Muscle of leg (tissue), 11 donors: ENCODE results near the gene MMP24. TPM values are rescaled to one million over a fixed set of nuclear protein-coding genes. Genes with fewer than 3 reads are reported as not detected.
A peak's percentile ranks its signal among the peaks of the same experiment; 100 is the strongest.

ENCODE experiments used
- DNase-seq: peaks from one replicate; pipeline ENCODE4 v3.0.0; 2013
- H3K27ac ChIP-seq: one replicate; pipeline ENCODE4 v1.5.1; 2013; ENCODE audit warnings: mild to moderate bottlenecking, low read length, control low read depth
- H3K27me3 ChIP-seq: one replicate; pipeline ENCODE4 v1.6.1; 2013; ENCODE audit warnings: low read length; ENCODE audit not compliant: control insufficient read depth, insufficient read depth
- H3K36me3 ChIP-seq: one replicate; pipeline ENCODE4 v1.6.1; 2013; ENCODE audit warnings: low read length; ENCODE audit not compliant: control insufficient read depth, insufficient read depth
- H3K4me1 ChIP-seq: one replicate; pipeline ENCODE4 v1.6.1; 2013; ENCODE audit warnings: low read length; ENCODE audit not compliant: control insufficient read depth, insufficient read depth
- H3K4me3 ChIP-seq: one replicate; pipeline ENCODE4 v1.5.1; 2013; ENCODE audit warnings: low read length, control low read depth
- H3K9me3 ChIP-seq: replicated peaks from 2 replicates; pipeline ENCODE4 v1.6.1; 2013; ENCODE audit warnings: low read depth, low read length; ENCODE audit not compliant: control insufficient read depth
- WGBS: methylation state at CpG from one replicate; pipeline ENCODE4 v1.1.5; 2013; ENCODE audit warnings: missing lambda C conversion rate; ENCODE audit not compliant: insufficient coverage; 5-methylcytosine and 5-hydroxymethylcytosine counted together
- polyA plus RNA-seq, 8 donors: library from polyadenylated mRNA; unstranded; fragments of 120-200 nt; gene quantifications; one replicate each; pipeline versions ENCODE4 v1.2.1 to v1.2.3, GENCODE V29; 2013; ENCODE audit warnings: inconsistent platforms in 1 of 8, low replicate concordance in 1 of 8; ENCODE audit not compliant: insufficient read length in 8 of 8, insufficient read depth in 1 of 8
- total RNA-seq: library from RNA; stranded (reverse); fragments of 120-200 nt; gene quantifications from one replicate; pipeline ENCODE4 v1.2.4, GENCODE V29; 2013

The MMP24 gene
- total and polyA plus RNA-seq, 9 donors, result 0.27 to 0.61 (median 0.36) TPM

DNA sequence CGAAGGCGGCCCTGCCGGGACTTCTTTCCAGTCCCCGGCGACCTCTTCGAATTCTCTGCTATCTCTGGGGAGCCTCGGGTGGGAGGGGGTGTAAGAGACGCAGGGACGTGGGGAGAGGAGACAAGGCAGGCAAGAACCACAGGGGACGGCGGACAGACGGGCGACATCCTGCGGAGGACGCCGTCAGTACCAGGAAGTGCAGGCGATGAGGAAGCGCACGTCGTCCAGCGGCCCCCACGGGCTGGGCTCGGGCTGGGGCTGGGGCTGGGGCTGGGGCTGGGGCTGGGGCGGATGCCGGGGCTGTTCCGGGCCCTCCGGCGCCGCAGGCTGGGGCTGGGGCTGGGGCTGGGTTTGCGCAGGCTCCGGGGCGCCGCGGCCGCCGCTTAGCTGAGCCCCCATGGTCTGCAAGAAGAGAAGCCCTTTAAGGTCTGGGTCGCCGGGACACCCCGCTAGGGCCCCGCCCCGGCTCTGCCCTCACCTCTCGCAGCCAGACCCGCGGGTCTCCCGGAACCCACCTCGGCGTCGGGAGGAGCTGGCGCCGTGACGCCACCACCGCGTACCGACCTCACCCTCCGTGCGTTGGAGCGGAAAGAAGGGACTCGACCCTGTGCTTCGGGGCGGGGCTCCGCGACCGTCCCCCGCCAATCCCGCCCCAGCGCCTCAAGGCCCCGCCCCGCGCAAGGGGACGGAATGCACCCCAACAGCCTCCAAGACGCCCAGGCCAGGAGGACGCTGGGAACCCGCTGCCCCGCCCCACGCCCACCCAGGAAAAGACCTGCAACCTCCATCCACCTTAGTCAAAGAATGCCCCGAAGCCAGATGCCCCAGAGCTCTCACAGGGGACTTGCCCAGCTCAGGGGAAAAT is 51.3 kb downstream of the MMP24 start, which contains the start of gene MMP24OS:
Gene MMP24OS, minus strand, starts transcription at position 592 of the 865 bp plus-strand sequence. Its CDS starts 193 bp downstream, at position 399.
- Histone ChIP-seq H3K4me1 (peaks cover 15% of the 10 kb centered on the region), H3K9me3 (no peaks in the 10 kb centered on the region), H3K27ac (peak within 1 kb of the TSS; percentile 79), H3K4me3 (peak within 1 kb of the TSS; percentile 53), H3K36me3 (peaks cover 55% of the 10 kb centered on the region), H3K27me3 (no peaks in the 10 kb centered on the region)
- under 1% methylated on average over 63 of the region's 76 CpGs for WGBS
- peak; percentile 93 for DNase-seq

DNA sequence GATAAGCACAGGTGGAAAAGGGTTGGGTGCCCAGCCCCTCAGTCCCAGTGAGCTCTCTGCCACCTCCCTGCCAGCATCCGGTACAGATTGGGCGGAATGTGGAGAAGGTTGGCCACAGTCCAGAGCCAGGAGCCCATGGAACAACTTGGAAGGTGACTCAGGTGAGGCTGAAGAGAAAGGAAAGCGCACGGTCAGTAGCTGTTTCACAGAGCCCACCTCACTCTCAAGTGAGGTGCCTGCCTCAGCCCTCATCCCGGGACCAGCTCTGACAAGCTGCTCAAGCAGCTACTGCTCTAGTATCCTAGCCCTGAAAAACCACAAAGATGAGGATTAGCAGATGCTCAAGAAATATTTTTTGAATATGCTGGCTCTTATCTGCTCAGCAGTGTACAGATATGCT is 52.5 kb downstream of the MMP24 start:
- H3K4me3 ChIP-seq, result no peak overlapping the region
- WGBS, result 100% methylated on average over 1 of the region's 5 CpGs
- H3K36me3 ChIP-seq, result peaks cover 57% of the 10 kb centered on the region
- H3K27ac ChIP-seq, result peak overlapping the region; percentile 79
- H3K9me3 ChIP-seq, result no peaks in the 10 kb centered on the region
- no peaks in the 10 kb centered on the region for H3K27me3 ChIP-seq
- peaks cover 23% of the 10 kb centered on the region for H3K4me1 ChIP-seq
- DNase-seq, result no peak

GRCh38 chr20:35279533-35280174 is 53.2 kb downstream of the MMP24 start:
- Histone ChIP-seq H3K4me1 (peaks cover 23% of the 10 kb centered on the region), H3K27ac (no peak overlapping the region), H3K27me3 (no peaks in the 10 kb centered on the region), H3K9me3 (no peaks in the 10 kb centered on the region), H3K36me3 (peaks cover 54% of the 10 kb centered on the region), H3K4me3 (no peak overlapping the region)
- WGBS, result 88% methylated on average over 3 of the region's 7 CpGs
- no peak for DNase-seq

GRCh38 chr20:35280523-35280922 is 54.0 kb downstream of the MMP24 start:
- H3K4me3 ChIP-seq, result no peak overlapping the region
- no peaks in the 10 kb centered on the region for H3K27me3 ChIP-seq
- peaks cover 50% of the 10 kb centered on the region for H3K36me3 ChIP-seq
- no peaks in the 10 kb centered on the region for H3K9me3 ChIP-seq
- DNase-seq, result no peak
- 94% methylated on average over 6 of the region's 6 CpGs for WGBS
- peaks cover 30% of the 10 kb centered on the region for H3K4me1 ChIP-seq
- H3K27ac ChIP-seq, result no peak overlapping the region

GRCh38 chr20:35281506-35282101 is 55.1 kb downstream of the MMP24 start:
- Histone ChIP-seq H3K9me3 (no peaks in the 10 kb centered on the region), H3K36me3 (peaks cover 39% of the 10 kb centered on the region), H3K27me3 (no peaks in the 10 kb centered on the region), H3K27ac (no peak overlapping the region), H3K4me3 (no peak overlapping the region), H3K4me1 (peaks cover 29% of the 10 kb centered on the region)
- no peak for DNase-seq
- WGBS, result 100% methylated on average over 1 of the region's 10 CpGs

- no peaks in the 10 kb centered on the region for H3K27me3 ChIP-seq
- DNase-seq, result no peak
- no peaks in the 10 kb centered on the region for H3K9me3 ChIP-seq
- peak overlapping the region; percentile 94 for H3K27ac ChIP-seq
- WGBS, result 1% methylated on average over 9 of the region's 24 CpGs
- H3K4me3 ChIP-seq, result peak overlapping the region; percentile 85
- peaks cover 33% of the 10 kb centered on the region for H3K36me3 ChIP-seq
- peaks cover 16% of the 10 kb centered on the region for H3K4me1 ChIP-seq
These were observed 57.2 kb downstream of the MMP24 start for GRCh38 chr20:35283441-35284266.

DNA sequence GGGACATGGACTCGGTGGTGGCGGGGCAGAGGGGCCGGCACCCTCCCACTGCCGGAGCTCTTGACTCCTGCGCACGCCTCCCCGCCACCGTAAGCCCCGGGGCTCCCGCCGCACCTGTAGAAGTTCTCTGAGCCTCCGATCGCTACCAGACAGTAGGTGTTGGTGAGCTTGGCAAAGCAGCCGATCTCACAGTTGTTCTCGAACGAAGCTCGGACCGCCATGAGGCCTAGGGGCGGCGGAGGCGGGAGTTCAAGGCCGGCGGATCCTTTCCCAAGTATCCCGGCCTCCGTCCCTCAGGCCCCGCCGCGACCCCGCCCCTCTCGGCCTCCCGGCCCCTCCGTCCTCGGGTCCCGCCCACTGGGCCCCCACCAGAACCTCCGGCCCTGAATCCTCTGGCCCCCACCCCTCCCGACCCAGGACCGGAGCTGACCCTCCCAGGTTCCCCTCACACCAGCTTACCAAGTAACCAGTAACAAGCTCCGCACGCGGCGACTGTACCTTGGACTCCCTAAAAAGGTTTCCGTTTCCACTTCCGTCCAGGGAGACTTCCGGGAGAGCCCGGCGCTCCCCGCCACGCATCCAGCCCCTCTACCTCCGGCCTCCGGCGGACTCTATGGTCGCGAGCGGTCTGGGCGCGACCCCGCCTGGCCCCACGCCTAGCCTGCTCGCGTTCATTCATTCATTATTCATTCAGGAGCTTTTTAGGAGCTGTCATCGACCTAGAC is 57.9 kb downstream of the MMP24 start, which contains the start of gene EIF6:
Gene EIF6, minus strand, starts transcription at position 506 of the 725 bp plus-strand sequence. Its CDS starts 285 bp downstream, at position 221.
- peak within 1 kb of the TSS; percentile 94 for H3K27ac ChIP-seq

GRCh38 chr20:35284992-35285805 is 58.7 kb downstream of the MMP24 start:
- peak overlapping the region; percentile 85 for H3K4me3 ChIP-seq
- 34% methylated on average over 16 of the region's 19 CpGs for WGBS
- peaks cover 16% of the 10 kb centered on the region for H3K4me1 ChIP-seq
- H3K36me3 ChIP-seq, result peaks cover 17% of the 10 kb centered on the region
- H3K9me3 ChIP-seq, result no peaks in the 10 kb centered on the region
- DNase-seq, result no peak
- no peaks in the 10 kb centered on the region for H3K27me3 ChIP-seq
- H3K27ac ChIP-seq, result peak overlapping the region; percentile 94

More for the DNA sequence above, 57.9 kb downstream of the MMP24 start, which contains the start of gene EIF6:
- H3K36me3 ChIP-seq, result peaks cover 25% of the 10 kb centered on the region
- no peaks in the 10 kb centered on the region for H3K9me3 ChIP-seq
- peak within 1 kb of the TSS; percentile 85 for H3K4me3 ChIP-seq
- H3K27me3 ChIP-seq, result no peaks in the 10 kb centered on the region
- peak; percentile 95 for DNase-seq
- peaks cover 16% of the 10 kb centered on the region for H3K4me1 ChIP-seq
- under 1% methylated on average over 54 of the region's 61 CpGs for WGBS
